Stomach (tissue), 9 donors: ENCODE results near the gene MTMR12. TPM values are rescaled to one million over a fixed set of nuclear protein-coding genes. Genes with fewer than 3 reads are reported as not detected.

Experiments
- DNase-seq, 2 donors: peaks; one replicate each; pipeline versions ENCODE4 v3.0.0 to v3.0.0-alpha.2; 2013 to 2019
- H3K27ac ChIP-seq, 5 donors: fragments of 200-600 bp in 4 of 5; sonication (generic) in 4 of 5; one replicate each; pipeline ENCODE4 v1.5.1; 2013 to 2019; ENCODE audit warnings: mild to moderate bottlenecking in 1 of 5, moderate library complexity in 1 of 5
- H3K27me3 ChIP-seq, 3 donors: fragments of 200-600 bp; sonication (generic); one replicate each; pipeline ENCODE4 v1.5.1; 2017 to 2019; ENCODE audit warnings: mixed run types in 1 of 3
- H3K36me3 ChIP-seq, 4 donors: fragments of 200-600 bp; sonication (generic); 1 replicate in 3 of 4; 2 replicates in 1 of 4; pipeline ENCODE4 v1.5.1; 2016 to 2019
- H3K4me1 ChIP-seq, 4 donors: fragments of 200-600 bp; sonication (generic); one replicate each; pipeline ENCODE4 v1.5.1; 2016 to 2019
- H3K4me3 ChIP-seq, 4 donors: fragments of 200-600 bp; sonication (generic) in 3 of 4; one replicate each; pipeline ENCODE4 v1.5.1; 2016 to 2019; ENCODE audit warnings: mild to moderate bottlenecking in 1 of 4
- H3K9me3 ChIP-seq, 4 donors: fragments of 200-600 bp; sonication (generic); one replicate each; pipeline ENCODE4 v1.5.1; 2016 to 2019
- EP300 ChIP-seq: sonication (generic); formaldehyde crosslinking; IDR thresholded peaks from one replicate; pipeline ENCODE4 v1.6.1; 2017; ENCODE audit warnings: antibody characterized with exemption
- POLR2A ChIP-seq, 4 donors: fragments of 450-650 bp; IDR thresholded peaks; one replicate each; pipeline ENCODE4 v1.6.1; 2016; ENCODE audit warnings: antibody characterized with exemption in 4 of 4, control low read depth in 2 of 4, mild to moderate bottlenecking in 1 of 4, moderate library complexity in 1 of 4
- POLR2AphosphoS5 ChIP-seq, 3 donors: sonication (generic); formaldehyde crosslinking; IDR thresholded peaks; one replicate each; pipeline ENCODE4 v1.6.1; 2016; ENCODE audit warnings: antibody characterized with exemption in 3 of 3
- WGBS, 5 donors: extraction: QIAGEN DNeasy Blood & Tissue Kit in 3 of 5; methylation state at CpG; one replicate each; pipeline versions ENCODE4 v1.1.5 to v1.1.7; 2013 to 2018; 5-methylcytosine and 5-hydroxymethylcytosine counted together
- intact Hi-C: fragments of 100-400 bp; cut with DNase I; formaldehyde crosslinking; loops from one replicate; pipeline ENCODE4 v1.15.1; 2023; ENCODE audit warnings: low total_unique reads
- polyA plus RNA-seq, 3 donors: library from polyadenylated mRNA; stranded (reverse); fragments of 200-250 nt; gene quantifications; one replicate each; pipeline ENCODE4 v1.2.3, GENCODE V29; 2013
- total RNA-seq, 5 donors: library from RNA; depleted of rRNA; stranded (reverse); fragments of >200 nt; gene quantifications; one replicate each; pipeline versions ENCODE4 v1.1.0 to v1.2.3, GENCODE V29; 2014 to 2016
- TF ChIP-seq, protein P1 (sequence below), 7 experiments: fragments of 450-650 bp in 4 of 7; fragments of 200-600 bp in 3 of 7; sonication (generic) in 3 of 7; IDR thresholded peaks; one replicate each; pipeline ENCODE4 v1.5.1; 2016 to 2019; ENCODE audit warnings: antibody characterized with exemption in 7 of 7, control low read depth in 2 of 7, mild to moderate bottlenecking in 1 of 7
- donor health status: healthy with polysubstance abuse.
- donor health status: Bipolar disorder and iron deficiency.
- donor health status: healthy.

The MTMR12 gene
- total and polyA plus RNA-seq, 8 donors = 7.2 to 51.9 (median 38.8) TPM

DNA sequence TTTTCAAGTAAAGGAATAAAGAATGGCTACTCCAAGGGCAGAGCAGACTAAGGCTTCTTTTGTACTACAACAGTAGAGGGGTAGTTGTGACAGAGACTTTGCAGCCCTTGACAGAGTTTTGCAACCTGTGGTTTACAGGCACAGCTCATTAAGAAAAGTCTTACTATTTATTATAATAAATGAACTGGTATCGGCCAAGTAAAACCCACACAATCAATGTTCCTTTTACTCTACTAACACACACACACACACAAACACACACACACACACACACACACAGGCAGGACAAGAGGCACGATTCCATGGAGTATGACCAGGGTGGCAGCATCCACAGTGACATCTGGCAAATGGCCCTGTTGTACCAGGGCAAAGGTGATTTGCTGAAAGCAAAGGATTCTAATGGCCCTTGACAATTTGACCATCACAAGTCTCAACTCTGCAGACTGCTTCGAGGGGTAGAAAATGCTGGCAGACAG, 79.5 kb downstream of the MTMR12 start:
- peaks cover 21 to 65% (median 63%) of the 10 kb centered on the region in 4 donors for H3K36me3 ChIP-seq
- H3K27ac ChIP-seq = peak overlapping the region; percentile 81 to 94 (median 82)
- DNase-seq = peak in 1 of 2 donors; percentile 37
- no peak overlapping the region for H3K4me3 ChIP-seq
- intact Hi-C loops = loop anchor here (10.0 kb wide), 1 partner anchor 92 kb away; no protein-coding TSS in a partner anchor
- H3K4me1 ChIP-seq = peaks cover 30 to 62% (median 44%) of the 10 kb centered on the region in 4 donors
- H3K9me3 ChIP-seq = no peaks in the 10 kb centered on the region
- H3K27me3 ChIP-seq = no peaks in the 10 kb centered on the region
- WGBS, 5 donors = 32 to 49% (median 35%) methylated on average over 3 of the region's 3 CpGs
- TF ChIP-seq, protein P1, sequence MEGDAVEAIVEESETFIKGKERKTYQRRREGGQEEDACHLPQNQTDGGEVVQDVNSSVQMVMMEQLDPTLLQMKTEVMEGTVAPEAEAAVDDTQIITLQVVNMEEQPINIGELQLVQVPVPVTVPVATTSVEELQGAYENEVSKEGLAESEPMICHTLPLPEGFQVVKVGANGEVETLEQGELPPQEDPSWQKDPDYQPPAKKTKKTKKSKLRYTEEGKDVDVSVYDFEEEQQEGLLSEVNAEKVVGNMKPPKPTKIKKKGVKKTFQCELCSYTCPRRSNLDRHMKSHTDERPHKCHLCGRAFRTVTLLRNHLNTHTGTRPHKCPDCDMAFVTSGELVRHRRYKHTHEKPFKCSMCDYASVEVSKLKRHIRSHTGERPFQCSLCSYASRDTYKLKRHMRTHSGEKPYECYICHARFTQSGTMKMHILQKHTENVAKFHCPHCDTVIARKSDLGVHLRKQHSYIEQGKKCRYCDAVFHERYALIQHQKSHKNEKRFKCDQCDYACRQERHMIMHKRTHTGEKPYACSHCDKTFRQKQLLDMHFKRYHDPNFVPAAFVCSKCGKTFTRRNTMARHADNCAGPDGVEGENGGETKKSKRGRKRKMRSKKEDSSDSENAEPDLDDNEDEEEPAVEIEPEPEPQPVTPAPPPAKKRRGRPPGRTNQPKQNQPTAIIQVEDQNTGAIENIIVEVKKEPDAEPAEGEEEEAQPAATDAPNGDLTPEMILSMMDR (IDR thresholded peaks at IDR 0.05) = no peak
- no peak for TF ChIP-seq EP300

DNA sequence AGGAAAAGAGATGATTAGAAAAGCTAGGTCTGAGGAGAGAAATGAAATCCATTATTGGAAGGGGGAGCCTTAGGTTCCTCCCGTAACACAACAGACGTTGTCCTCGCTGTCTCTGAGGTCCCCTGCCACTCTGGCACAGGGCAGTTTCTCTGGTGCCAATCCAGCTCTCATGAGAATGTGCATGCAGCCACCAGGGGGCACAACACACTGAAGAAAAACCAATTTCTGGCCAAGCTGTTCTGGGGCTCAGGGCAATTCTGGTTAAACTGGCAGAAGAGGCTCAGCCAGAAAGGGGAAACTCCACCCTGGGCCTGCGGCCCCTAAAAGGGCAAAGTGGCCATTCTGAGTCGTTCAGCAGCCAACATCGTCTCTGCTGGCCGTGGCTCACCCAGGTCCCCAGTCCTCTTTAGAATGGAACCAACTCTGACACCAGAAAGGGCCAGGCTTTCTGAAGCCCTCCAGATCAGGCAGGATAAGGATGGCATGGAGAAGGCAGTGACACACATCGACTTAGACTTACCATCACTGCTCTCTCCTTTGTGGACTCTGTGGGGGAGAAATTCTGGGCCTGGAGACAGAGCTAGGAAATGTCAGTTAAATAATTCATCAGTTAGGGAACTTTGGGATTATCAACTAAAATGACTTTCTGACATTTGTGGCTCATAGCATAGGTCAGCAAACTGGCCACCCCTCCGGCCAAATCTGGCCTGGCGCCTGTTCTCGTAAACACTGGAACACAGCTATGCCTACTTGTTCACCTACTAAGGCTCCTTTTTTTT, 80.1 kb downstream of the MTMR12 start:
- H3K4me1 ChIP-seq = peaks cover 30 to 62% (median 44%) of the 10 kb centered on the region in 4 donors
- no peak overlapping the region for H3K4me3 ChIP-seq
- peaks cover 19 to 62% (median 57%) of the 10 kb centered on the region in 4 donors for H3K36me3 ChIP-seq
- H3K9me3 ChIP-seq = no peaks in the 10 kb centered on the region
- DNase-seq = peak; percentile 87 to 89
- peak overlapping the region; percentile 81 to 94 (median 82) for H3K27ac ChIP-seq
- WGBS, 5 donors = 17 to 39% (median 29%) methylated on average over 11 of the region's 11 CpGs
- intact Hi-C loops = loop anchor here (10.0 kb wide), 1 partner anchor 92 kb away; no protein-coding TSS in a partner anchor
- TF ChIP-seq EP300 (no peak), POLR2A (IDR thresholded peaks at IDR 0.05) (no peak), POLR2AphosphoS5 (IDR thresholded peaks at IDR 0.05) (peak in 1 of 3 donors; percentile 68)
- TF ChIP-seq, protein P1 (IDR thresholded peaks at IDR 0.05) = peak in 6 of 7 experiments; percentile 56 to 93 (median 80)
- no peaks in the 10 kb centered on the region for H3K27me3 ChIP-seq

DNA sequence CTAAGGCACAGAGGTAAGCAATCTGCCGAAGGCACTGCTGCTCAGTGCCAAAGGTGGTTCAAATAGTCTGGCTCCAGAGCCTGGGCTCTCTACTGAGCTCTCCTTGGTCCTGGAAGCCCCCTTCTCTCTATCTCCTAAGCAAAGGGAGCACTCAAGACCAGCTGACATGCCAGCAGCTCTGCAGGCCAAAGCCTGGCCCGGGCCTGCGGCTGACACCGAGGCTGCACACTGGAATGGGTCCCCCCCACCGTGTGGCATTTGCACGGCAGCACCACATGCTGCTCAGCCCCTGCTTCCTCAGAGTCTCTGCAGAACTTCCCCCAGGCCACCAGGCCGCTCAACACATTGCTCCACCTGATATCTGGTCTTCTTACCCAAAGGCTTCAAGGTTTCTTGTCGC, 80.8 kb downstream of the MTMR12 start:
- peak overlapping the region; percentile 81 to 94 (median 82) for H3K27ac ChIP-seq
- no peak for DNase-seq

DNA sequence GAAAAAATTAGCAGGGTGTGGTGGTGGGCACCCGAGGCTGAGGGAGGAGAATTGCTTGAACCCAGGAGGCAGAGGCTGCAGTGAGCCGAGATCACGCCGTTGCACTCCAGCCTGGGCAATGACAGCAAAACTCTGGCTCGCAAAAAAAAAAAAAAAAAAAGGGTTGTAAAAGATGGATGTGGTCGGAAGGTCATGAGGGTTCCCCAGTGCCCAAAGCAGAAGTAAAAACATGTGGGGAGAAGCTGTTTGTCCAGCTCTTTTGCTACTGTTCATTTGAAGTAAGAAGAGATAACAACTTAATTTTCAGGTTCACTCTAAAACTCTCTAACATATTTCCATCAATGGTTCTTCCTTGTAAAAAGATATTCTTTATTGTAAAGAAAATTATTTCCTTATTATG, 81.5 kb downstream of the MTMR12 start:
- Histone ChIP-seq H3K27me3 (no peaks in the 10 kb centered on the region), H3K9me3 (no peaks in the 10 kb centered on the region), H3K36me3 (peaks cover 11 to 48% (median 43%) of the 10 kb centered on the region in 4 donors), H3K4me1 (peaks cover 30 to 55% (median 43%) of the 10 kb centered on the region in 4 donors), H3K4me3 (no peak overlapping the region), H3K27ac (peak overlapping the region in 2 of 5 donors; percentile 82)
- 74 to 83% (median 81%) methylated on average over 6 of the region's 6 CpGs for WGBS, 5 donors
- DNase-seq = no peak
- intact Hi-C loops = loop anchor here (10.0 kb wide), 1 partner anchor 94 kb away; no protein-coding TSS in a partner anchor
- TF ChIP-seq POLR2AphosphoS5 (IDR thresholded peaks at IDR 0.05) (no peak), EP300 (no peak), POLR2A (IDR thresholded peaks at IDR 0.05) (no peak)
- TF ChIP-seq, protein P1 (IDR thresholded peaks at IDR 0.05) = no peak

More for the DNA sequence above, 80.8 kb downstream of the MTMR12 start:
- TF ChIP-seq POLR2A (IDR thresholded peaks at IDR 0.05) = no peak
- TF ChIP-seq, protein P1 (IDR thresholded peaks at IDR 0.05) = no peak
- no peak for TF ChIP-seq POLR2AphosphoS5 (IDR thresholded peaks at IDR 0.05)
- no peak for TF ChIP-seq EP300
- no peaks in the 10 kb centered on the region for H3K27me3 ChIP-seq
- H3K9me3 ChIP-seq = no peaks in the 10 kb centered on the region
- H3K4me1 ChIP-seq = peaks cover 30 to 61% (median 44%) of the 10 kb centered on the region in 4 donors
- WGBS, 5 donors = 25 to 65% (median 40%) methylated on average over 8 of the region's 8 CpGs
- peaks cover 12 to 55% (median 50%) of the 10 kb centered on the region in 4 donors for H3K36me3 ChIP-seq
- intact Hi-C loops = loop anchor here (10.0 kb wide), 1 partner anchor 93 kb away; no protein-coding TSS in a partner anchor
- H3K4me3 ChIP-seq = no peak overlapping the region
